Esophagus squamous epithelium (tissue), 5 donors: ENCODE measurements around the gene SEMA6D. TPM values are rescaled to one million over a fixed set of nuclear protein-coding genes. Genes with fewer than 3 reads are reported as not detected.

Source experiments
- DNase-seq: peaks from one replicate; lab custom pipeline; 2025; lab: John Stamatoyannopoulos, UW
- H3K27ac ChIP-seq, 4 donors: fragments of 200-600 bp; sonication (generic); one replicate each; pipeline ENCODE4 v1.5.1; 2016 to 2019; ENCODE audit warnings: mild to moderate bottlenecking in 1 of 4
- H3K27me3 ChIP-seq, 4 donors: fragments of 200-600 bp; sonication (generic); 1 replicate in 3 of 4; 2 replicates in 1 of 4; pipeline versions ENCODE4 v1.5.1 to v1.6.0; 2017 to 2021; ENCODE audit warnings: antibody characterized with exemption in 1 of 4
- H3K36me3 ChIP-seq, 3 donors: fragments of 200-600 bp; sonication (generic); one replicate each; pipeline ENCODE4 v1.5.1; 2016 to 2019
- H3K4me1 ChIP-seq, 3 donors: fragments of 200-600 bp; sonication (generic); one replicate each; pipeline ENCODE4 v1.5.1; 2017 to 2019
- H3K4me3 ChIP-seq, 4 donors: fragments of 200-600 bp; sonication (generic); 1 replicate in 3 of 4; 2 replicates in 1 of 4; pipeline ENCODE4 v1.5.1; 2016 to 2019; ENCODE audit warnings: mild to moderate bottlenecking in 2 of 4, moderate library complexity in 1 of 4
- H3K9me3 ChIP-seq, 3 donors: fragments of 200-600 bp; sonication (generic); one replicate each; pipeline ENCODE4 v1.5.1; 2016 to 2019
- POLR2A ChIP-seq, 4 donors: fragments of 450-650 bp; IDR thresholded peaks; one replicate each; pipeline ENCODE4 v1.6.1; 2017; ENCODE audit warnings: antibody characterized with exemption in 4 of 4, mild to moderate bottlenecking in 4 of 4, moderate library complexity in 3 of 4
- WGBS, 2 donors: methylation state at CpG; one replicate each; pipeline ENCODE4 v1.1.5; 2018; 5-methylcytosine and 5-hydroxymethylcytosine counted together
- intact Hi-C: fragments of 100-400 bp; cut with DNase I; formaldehyde crosslinking; loops from one replicate; pipeline ENCODE4 v1.15.0; 2022
- total RNA-seq, 4 donors: library from RNA; depleted of rRNA; stranded (reverse); fragments of >200 nt; gene quantifications; one replicate each; pipeline ENCODE4 v1.1.0, GENCODE V29; 2016
- TF ChIP-seq, protein P1 (sequence below), 6 experiments: fragments of 450-650 bp in 4 of 6; fragments of 200-600 bp in 2 of 6; sonication (generic) in 2 of 6; IDR thresholded peaks; one replicate each; pipeline ENCODE4 v1.5.1; 2016 to 2019; ENCODE audit warnings: antibody characterized with exemption in 6 of 6, mild to moderate bottlenecking in 4 of 6, moderate library complexity in 4 of 6
- donor health status: DM: yes; HTN: yes; CAD: no.

Gene SEMA6D
- total RNA-seq, 4 donors from 2014 or later = 0.40 to 4.0 (median 1.1) TPM

- Histone ChIP-seq H3K27me3 (no peaks in the 10 kb centered on the region), H3K36me3 (no peaks in the 10 kb centered on the region), H3K27ac (no peak overlapping the region), H3K9me3 (peaks cover 0 to 23% (median 0%) of the 10 kb centered on the region in 3 donors), H3K4me1 (peaks cover 0 to 14% (median 0%) of the 10 kb centered on the region in 3 donors), H3K4me3 (no peak overlapping the region)
- WGBS, 2 donors = 92 to 95% methylated on average over 4 of the region's 4 CpGs
- TF ChIP-seq, protein P1, sequence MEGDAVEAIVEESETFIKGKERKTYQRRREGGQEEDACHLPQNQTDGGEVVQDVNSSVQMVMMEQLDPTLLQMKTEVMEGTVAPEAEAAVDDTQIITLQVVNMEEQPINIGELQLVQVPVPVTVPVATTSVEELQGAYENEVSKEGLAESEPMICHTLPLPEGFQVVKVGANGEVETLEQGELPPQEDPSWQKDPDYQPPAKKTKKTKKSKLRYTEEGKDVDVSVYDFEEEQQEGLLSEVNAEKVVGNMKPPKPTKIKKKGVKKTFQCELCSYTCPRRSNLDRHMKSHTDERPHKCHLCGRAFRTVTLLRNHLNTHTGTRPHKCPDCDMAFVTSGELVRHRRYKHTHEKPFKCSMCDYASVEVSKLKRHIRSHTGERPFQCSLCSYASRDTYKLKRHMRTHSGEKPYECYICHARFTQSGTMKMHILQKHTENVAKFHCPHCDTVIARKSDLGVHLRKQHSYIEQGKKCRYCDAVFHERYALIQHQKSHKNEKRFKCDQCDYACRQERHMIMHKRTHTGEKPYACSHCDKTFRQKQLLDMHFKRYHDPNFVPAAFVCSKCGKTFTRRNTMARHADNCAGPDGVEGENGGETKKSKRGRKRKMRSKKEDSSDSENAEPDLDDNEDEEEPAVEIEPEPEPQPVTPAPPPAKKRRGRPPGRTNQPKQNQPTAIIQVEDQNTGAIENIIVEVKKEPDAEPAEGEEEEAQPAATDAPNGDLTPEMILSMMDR (IDR thresholded peaks at IDR 0.05) = no peak
- DNase-seq = no peak
- intact Hi-C loops = no loop called here
These were observed 36.3 kb downstream of the SEMA6D start for GRCh38 chr15:47753591-47753990.

- no peaks in the 10 kb centered on the region for H3K36me3 ChIP-seq
- no peak for TF ChIP-seq POLR2A (IDR thresholded peaks at IDR 0.05)
- TF ChIP-seq, protein P1 (IDR thresholded peaks at IDR 0.05) = no peak
- H3K9me3 ChIP-seq = peaks cover 0 to 23% (median 0%) of the 10 kb centered on the region in 3 donors
- no peaks in the 10 kb centered on the region for H3K27me3 ChIP-seq
- intact Hi-C loops = no loop called here
- DNase-seq = no peak
- H3K4me3 ChIP-seq = no peak overlapping the region
- H3K27ac ChIP-seq = no peak overlapping the region
- peaks cover 0 to 14% (median 0%) of the 10 kb centered on the region in 3 donors for H3K4me1 ChIP-seq
These were observed 37.0 kb downstream of the SEMA6D start for GRCh38 chr15:47754312-47754711.

DNA sequence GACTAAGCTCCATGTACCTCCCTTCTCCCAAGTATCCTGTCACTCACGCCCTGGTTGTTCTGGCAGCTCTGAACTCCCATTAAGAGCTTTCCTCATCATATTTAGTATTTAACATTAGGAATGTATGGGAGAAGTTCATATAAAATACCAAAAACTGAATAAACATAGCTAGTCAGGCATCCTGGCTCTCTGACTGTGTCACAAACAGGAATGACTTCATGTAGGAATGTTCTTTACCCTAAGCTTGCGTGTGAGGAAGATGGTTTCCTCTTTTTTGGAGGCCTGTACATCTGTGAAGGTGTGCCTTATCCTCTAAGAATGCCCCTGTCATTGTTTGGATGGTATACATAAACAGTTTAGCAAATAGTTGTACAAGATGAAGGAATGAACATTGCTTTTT, 38.6 kb downstream of the SEMA6D start:
- Histone ChIP-seq H3K27me3 (no peaks in the 10 kb centered on the region), H3K9me3 (peaks cover 0 to 23% (median 0%) of the 10 kb centered on the region in 3 donors), H3K4me3 (no peak overlapping the region), H3K4me1 (peaks cover 0 to 4% (median 0%) of the 10 kb centered on the region in 3 donors), H3K36me3 (no peaks in the 10 kb centered on the region), H3K27ac (no peak overlapping the region)
- no peak for DNase-seq
- no peak for TF ChIP-seq POLR2A (IDR thresholded peaks at IDR 0.05)
- TF ChIP-seq, protein P1 (IDR thresholded peaks at IDR 0.05) = no peak
- WGBS, 2 donors = 79 to 85% methylated on average over 2 of the region's 2 CpGs
- intact Hi-C loops = no loop called here

GRCh38 chr15:47756872-47757271, 39.6 kb downstream of the SEMA6D start:
- Histone ChIP-seq H3K4me3 (no peak overlapping the region), H3K9me3 (peaks cover 0 to 23% (median 0%) of the 10 kb centered on the region in 3 donors), H3K36me3 (peaks cover 0 to 1% (median 0%) of the 10 kb centered on the region in 3 donors), H3K4me1 (peaks cover 0 to 4% (median 0%) of the 10 kb centered on the region in 3 donors), H3K27ac (no peak overlapping the region), H3K27me3 (no peaks in the 10 kb centered on the region)
- no peak for DNase-seq
- TF ChIP-seq, protein P1 (IDR thresholded peaks at IDR 0.05) = no peak
- no peak for TF ChIP-seq POLR2A (IDR thresholded peaks at IDR 0.05)
- intact Hi-C loops = no loop called here
- WGBS, 2 donors = 62 to 73% methylated on average over 2 of the region's 2 CpGs

DNA sequence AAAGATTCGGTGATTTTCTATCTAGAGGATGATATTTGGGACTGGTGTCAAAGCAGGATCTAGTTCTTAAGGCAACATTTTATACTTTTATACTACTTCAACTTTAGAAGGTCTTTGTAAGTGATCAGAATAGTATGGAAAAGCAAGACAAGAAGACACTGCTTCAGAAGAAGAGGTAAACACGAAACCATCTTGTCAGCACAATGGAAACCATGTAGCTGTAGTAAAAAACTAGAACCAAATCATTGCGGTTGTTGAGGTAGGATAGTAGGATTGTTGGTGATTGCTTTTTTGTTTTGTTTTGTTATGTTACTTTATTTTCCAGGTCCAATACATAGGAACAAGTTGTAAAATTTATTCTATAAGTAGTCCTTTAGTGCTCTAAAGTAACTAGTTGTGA, 40.0 kb downstream of the SEMA6D start:
- DNase-seq = no peak
- no peak overlapping the region for H3K27ac ChIP-seq
- peaks cover 0 to 23% (median 0%) of the 10 kb centered on the region in 3 donors for H3K9me3 ChIP-seq
- H3K36me3 ChIP-seq = peaks cover 0 to 6% (median 0%) of the 10 kb centered on the region in 3 donors
- intact Hi-C loops = no loop called here
- no peak for TF ChIP-seq POLR2A (IDR thresholded peaks at IDR 0.05)
- TF ChIP-seq, protein P1 (IDR thresholded peaks at IDR 0.05) = no peak
- no peak overlapping the region for H3K4me3 ChIP-seq
- WGBS, 2 donors = 65 to 83% methylated on average over 3 of the region's 3 CpGs
- H3K4me1 ChIP-seq = peaks cover 0 to 4% (median 0%) of the 10 kb centered on the region in 3 donors
- no peaks in the 10 kb centered on the region for H3K27me3 ChIP-seq
